Measurements from ENCODE around the gene ISLR.

- TF ChIP-seq CTCF (IDR thresholded peaks at IDR 0.05 in 2 of 3, conservative IDR thresholded peaks at IDR 0.05 in 1 of 3; ENCODE audit: borderline replicate concordance in 1 of 3, insufficient read depth in 1 of 3, low read depth in 2 of 3, low read length in 2 of 3), result no peak
- no peak for TF ChIP-seq REST (IDR thresholded peaks at IDR 0.05; ENCODE audit: low read depth)
- TF ChIP-seq RAD21 (IDR thresholded peaks at IDR 0.05; ENCODE audit: low read depth), result no peak
- TF ChIP-seq CBX3 (IDR thresholded peaks at IDR 0.05; ENCODE audit: low read depth), result no peak
- no peak for TF ChIP-seq POLR2A (IDR thresholded peaks at IDR 0.05; ENCODE audit: borderline replicate concordance, extremely low read depth, insufficient read depth, insufficient read length)
These were observed 5.6 kb upstream of the ISLR start for GRCh38 chr15:74167891-74168331.

Measured in HCT116 (cell line).